Transverse colon (tissue), 4 donors: ENCODE data around the gene TRPV2. TPM values are rescaled to one million over a fixed set of nuclear protein-coding genes. Genes with fewer than 3 reads are reported as not detected.
A peak's percentile ranks its signal among the peaks of the same experiment; 100 is the strongest.

Source experiments
- DNase-seq: peaks from one replicate; pipeline ENCODE4 v3.0.0-alpha.2; 2019
- H3K27ac ChIP-seq, 4 donors: fragments of 200-600 bp; sonication (generic); 2 replicates each; pipeline ENCODE4 v1.5.1; 2016 to 2018; ENCODE audit warnings: inconsistent platforms in 4 of 4
- H3K27me3 ChIP-seq: fragments of 200-600 bp; sonication (generic); 2 replicates; pipeline ENCODE4 v1.5.1; 2017; ENCODE audit warnings: inconsistent platforms
- H3K36me3 ChIP-seq, 4 donors: fragments of 200-600 bp; sonication (generic); 2 replicates each; pipeline ENCODE4 v1.5.1; 2017 to 2019; ENCODE audit warnings: inconsistent platforms in 4 of 4
- H3K4me1 ChIP-seq, 4 donors: fragments of 200-600 bp; sonication (generic); 2 replicates each; pipeline ENCODE4 v1.5.1; 2017 to 2020; ENCODE audit warnings: inconsistent platforms in 4 of 4
- H3K4me3 ChIP-seq, 4 donors: fragments of 200-600 bp; sonication (generic); 1 replicate in 1 of 4; 2 replicates in 3 of 4; pipeline versions ENCODE4 v1.5.1 to v1.6.1; 2017 to 2019; ENCODE audit warnings: inconsistent platforms in 4 of 4
- H3K9me3 ChIP-seq, 2 donors: fragments of 200-600 bp; sonication (generic); 2 replicates each; pipeline ENCODE4 v1.5.1; 2017 to 2019; ENCODE audit warnings: inconsistent platforms in 2 of 2
- EP300 ChIP-seq: sonication (generic); formaldehyde crosslinking; IDR thresholded peaks from one replicate; pipeline ENCODE4 v1.6.1; 2017; ENCODE audit warnings: antibody characterized with exemption, low read depth
- POLR2A ChIP-seq: fragments of 450-650 bp; IDR thresholded peaks from one replicate; pipeline ENCODE4 v1.6.1; 2016; ENCODE audit warnings: antibody characterized with exemption, mild to moderate bottlenecking, moderate library complexity
- POLR2AphosphoS5 ChIP-seq, 3 donors: sonication (generic); formaldehyde crosslinking; IDR thresholded peaks; one replicate each; pipeline ENCODE4 v1.6.1; 2016; ENCODE audit warnings: antibody characterized with exemption in 3 of 3
- WGBS, 2 donors: methylation state at CpG; one replicate each; pipeline ENCODE4 v1.1.5; 2018; ENCODE audit warnings: low coverage in 1 of 2; 5-methylcytosine and 5-hydroxymethylcytosine counted together
- in situ Hi-C, 4 donors: fragments of 200-750 bp; cut with MboI; loops; one replicate each; pipeline versions ENCODE4 v1.15.0 to v1.15.1; 2017; ENCODE audit warnings: low sequenced_read_pairs in 3 of 4, low pct_ligation_motif_present in 1 of 4, low pct_unique_long_range_greater_than_20kb in 1 of 4
- intact Hi-C: fragments of 100-400 bp; cut with DNase I; formaldehyde crosslinking; loops from one replicate; pipeline ENCODE4 v1.15.1; 2023; ENCODE audit warnings: low total_unique reads
- total RNA-seq, 4 donors: library from RNA; depleted of rRNA; stranded (reverse); fragments of >200 nt; gene quantifications; one replicate each; pipeline ENCODE4 v1.1.0, GENCODE V29; 2016
- TF ChIP-seq, protein P1 (sequence below), 5 experiments: fragments of 200-600 bp in 3 of 5; fragments of 450-650 bp in 2 of 5; sonication (generic) in 3 of 5; IDR thresholded peaks; 1 replicate in 2 of 5; 2 replicates in 3 of 5; pipeline ENCODE4 v1.5.1; 2016 to 2017; ENCODE audit warnings: antibody characterized with exemption in 5 of 5, inconsistent platforms in 3 of 5, mild to moderate bottlenecking in 2 of 5, moderate library complexity in 1 of 5

TRPV2 gene
- total RNA-seq, 4 donors from 2014 or later = 2.4 to 8.2 (median 4.4) TPM

GRCh38 chr17:16418685-16419068 is 3.3 kb downstream of the TRPV2 start:
- peaks cover 3 to 35% (median 16%) of the 10 kb centered on the region in 4 donors for H3K4me1 ChIP-seq
- DNase-seq = no peak
- peak overlapping the region; percentile 63 to 78 (median 72) for H3K27ac ChIP-seq
- no peaks in the 10 kb centered on the region for H3K9me3 ChIP-seq
- TF ChIP-seq, protein P1, sequence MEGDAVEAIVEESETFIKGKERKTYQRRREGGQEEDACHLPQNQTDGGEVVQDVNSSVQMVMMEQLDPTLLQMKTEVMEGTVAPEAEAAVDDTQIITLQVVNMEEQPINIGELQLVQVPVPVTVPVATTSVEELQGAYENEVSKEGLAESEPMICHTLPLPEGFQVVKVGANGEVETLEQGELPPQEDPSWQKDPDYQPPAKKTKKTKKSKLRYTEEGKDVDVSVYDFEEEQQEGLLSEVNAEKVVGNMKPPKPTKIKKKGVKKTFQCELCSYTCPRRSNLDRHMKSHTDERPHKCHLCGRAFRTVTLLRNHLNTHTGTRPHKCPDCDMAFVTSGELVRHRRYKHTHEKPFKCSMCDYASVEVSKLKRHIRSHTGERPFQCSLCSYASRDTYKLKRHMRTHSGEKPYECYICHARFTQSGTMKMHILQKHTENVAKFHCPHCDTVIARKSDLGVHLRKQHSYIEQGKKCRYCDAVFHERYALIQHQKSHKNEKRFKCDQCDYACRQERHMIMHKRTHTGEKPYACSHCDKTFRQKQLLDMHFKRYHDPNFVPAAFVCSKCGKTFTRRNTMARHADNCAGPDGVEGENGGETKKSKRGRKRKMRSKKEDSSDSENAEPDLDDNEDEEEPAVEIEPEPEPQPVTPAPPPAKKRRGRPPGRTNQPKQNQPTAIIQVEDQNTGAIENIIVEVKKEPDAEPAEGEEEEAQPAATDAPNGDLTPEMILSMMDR (IDR thresholded peaks at IDR 0.05) = no peak
- TF ChIP-seq EP300 (no peak), POLR2A (no peak), POLR2AphosphoS5 (IDR thresholded peaks at IDR 0.05) (no peak)
- no peaks in the 10 kb centered on the region for H3K27me3 ChIP-seq
- in situ Hi-C loops = no loop called here
- H3K36me3 ChIP-seq = no peaks in the 10 kb centered on the region
- no peak overlapping the region for H3K4me3 ChIP-seq
- 62% methylated on average over 2 of the region's 2 CpGs; no CpG with 5 or more reads in 1 of the 2 donors for WGBS, 2 donors
- intact Hi-C loops = no loop called here

DNA sequence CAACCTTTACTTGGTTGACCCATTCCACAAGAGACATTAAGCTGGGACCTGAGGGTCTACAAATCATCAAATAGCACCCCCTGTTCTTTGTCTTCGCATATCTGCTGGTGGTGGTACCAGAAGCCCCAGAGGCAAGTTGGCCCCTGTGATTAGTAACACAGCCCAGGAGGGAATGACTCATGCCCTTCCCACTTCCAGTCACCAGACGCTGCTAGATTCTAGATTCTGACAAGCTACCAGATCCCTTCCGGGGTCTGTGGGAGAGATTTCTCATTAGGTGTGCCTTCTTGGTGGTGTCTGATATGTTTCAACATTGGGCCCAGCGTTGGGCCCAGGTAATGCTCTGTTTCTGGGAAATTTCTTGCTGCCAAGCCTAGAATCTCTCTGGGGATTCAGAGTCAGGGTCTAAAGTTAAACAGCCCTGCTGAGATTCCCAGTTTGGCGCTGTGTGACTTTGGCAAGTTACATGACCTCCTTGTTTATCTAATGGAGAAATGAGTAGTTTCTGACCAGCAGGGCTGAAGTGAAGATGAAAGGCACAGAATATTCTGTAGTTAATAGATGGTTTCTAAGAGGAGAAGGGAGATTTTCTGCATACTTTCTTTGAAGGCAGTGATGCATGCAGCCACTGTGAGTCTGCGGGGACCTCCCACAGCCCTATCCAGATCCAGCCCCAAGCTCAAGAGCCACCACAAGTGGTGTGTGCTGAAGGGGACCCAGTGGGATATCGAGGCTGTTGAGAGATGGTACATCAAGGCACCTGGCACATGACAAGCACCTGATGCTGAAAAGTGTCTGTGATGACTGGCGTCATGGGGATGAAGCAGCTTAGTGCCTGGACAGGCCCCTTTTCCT is 3.9 kb downstream of the TRPV2 start:
- no peak for DNase-seq
- Histone ChIP-seq H3K36me3 (no peaks in the 10 kb centered on the region), H3K4me1 (peaks cover 3 to 35% (median 16%) of the 10 kb centered on the region in 4 donors), H3K4me3 (no peak overlapping the region), H3K27me3 (no peaks in the 10 kb centered on the region), H3K27ac (peak overlapping the region; percentile 63 to 78 (median 72)), H3K9me3 (no peaks in the 10 kb centered on the region)
- in situ Hi-C loops = no loop called here
- WGBS, 2 donors = 47 to 63% methylated on average over 2 to 8 of the region's 8 CpGs
- intact Hi-C loops = no loop called here
- TF ChIP-seq POLR2AphosphoS5 (IDR thresholded peaks at IDR 0.05) (no peak), POLR2A (no peak), EP300 (no peak)
- TF ChIP-seq, protein P1 (IDR thresholded peaks at IDR 0.05) = no peak

GRCh38 chr17:16419929-16420271 is 4.5 kb downstream of the TRPV2 start:
- TF ChIP-seq POLR2AphosphoS5 (IDR thresholded peaks at IDR 0.05) (no peak), EP300 (no peak), POLR2A (no peak)
- TF ChIP-seq, protein P1 (IDR thresholded peaks at IDR 0.05) = no peak
- Histone ChIP-seq H3K27me3 (no peaks in the 10 kb centered on the region), H3K4me3 (no peak overlapping the region), H3K9me3 (no peaks in the 10 kb centered on the region), H3K4me1 (peaks cover 3 to 35% (median 16%) of the 10 kb centered on the region in 4 donors), H3K27ac (peak overlapping the region; percentile 63 to 78 (median 72)), H3K36me3 (no peaks in the 10 kb centered on the region)
- no peak for DNase-seq
- in situ Hi-C loops (no loop called here), intact Hi-C loops (no loop called here)
- 72% methylated on average over 10 of the region's 10 CpGs; no CpG with 5 or more reads in 1 of the 2 donors for WGBS, 2 donors

DNA sequence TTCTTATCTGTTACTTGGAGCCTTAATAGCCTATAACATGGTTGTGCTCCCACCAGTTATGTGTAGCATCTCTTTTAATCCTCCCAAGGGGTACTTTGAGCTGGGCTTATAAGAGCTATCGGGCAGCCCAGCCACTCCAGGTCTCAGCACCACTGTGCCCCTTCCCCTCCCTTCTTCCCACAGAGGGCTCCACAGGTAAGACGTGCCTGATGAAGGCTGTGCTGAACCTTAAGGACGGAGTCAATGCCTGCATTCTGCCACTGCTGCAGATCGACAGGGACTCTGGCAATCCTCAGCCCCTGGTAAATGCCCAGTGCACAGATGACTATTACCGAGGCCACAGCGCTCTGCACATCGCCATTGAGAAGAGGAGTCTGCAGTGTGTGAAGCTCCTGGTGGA is 7.0 kb downstream of the TRPV2 start:
- Histone ChIP-seq H3K27ac (no peak overlapping the region), H3K4me1 (peaks cover 3 to 28% (median 13%) of the 10 kb centered on the region in 4 donors), H3K36me3 (peaks cover 0 to 4% (median 0%) of the 10 kb centered on the region in 4 donors), H3K9me3 (no peaks in the 10 kb centered on the region), H3K27me3 (no peaks in the 10 kb centered on the region), H3K4me3 (no peak overlapping the region)
- in situ Hi-C loops (no loop called here), intact Hi-C loops (no loop called here)
- no peak for DNase-seq
- TF ChIP-seq POLR2A = no peak
- TF ChIP-seq, protein P1 (IDR thresholded peaks at IDR 0.05) = no peak
- no peak for TF ChIP-seq EP300
- no peak for TF ChIP-seq POLR2AphosphoS5 (IDR thresholded peaks at IDR 0.05)
- 90 to 100% methylated on average over 1 to 7 of the region's 7 CpGs for WGBS, 2 donors
